ENCODE data around the gene STKLD1. TPM values are rescaled to one million over a fixed set of nuclear protein-coding genes. Genes with fewer than 3 reads are reported as not detected.
"Not testable (repeated sequence)": the region's sequence is repeated elsewhere in the genome, so short reads cannot be mapped to it uniquely, and the experiment has no call there.

STKLD1 gene
- 0.39 and 1.3 TPM in 2 replicates for total RNA-seq

- intact Hi-C loops (cut with micrococcal nuclease), result loop anchor here (1.0 to 10.0 kb wide), 9 partner anchors 20 to 971 kb away; partner anchors contain the start of genes BRD3, CACFD1, MED22 and REXO4
Observed at GRCh38 chr9:133375724-133376654, at the start of gene STKLD1, which contains the start of gene SURF4. Gene STKLD1 (plus strand): TSS chr9:133376366. CDS start chr9:133376474, 108 bp downstream. Gene SURF4 (minus strand): TSS chr9:133376060. CDS start chr9:133375969, 91 bp downstream.

- intact Hi-C loops (cut with micrococcal nuclease), result not testable (repeated sequence)
Observed at GRCh38 chr9:133327021-133327420, 49.1 kb upstream of the STKLD1 start.

GRCh38 chr9:133327834-133328484 is 48.2 kb upstream of the STKLD1 start:
- intact Hi-C loops (cut with micrococcal nuclease), result loop anchor here (2.0 kb wide), 1 partner anchor 141 kb away; no protein-coding TSS in a partner anchor

GRCh38 chr9:133329306-133330156 is 46.6 kb upstream of the STKLD1 start:
- intact Hi-C loops (cut with micrococcal nuclease), result loop anchor here (1.0 to 2.0 kb wide), 2 partner anchors 90 to 143 kb away; no protein-coding TSS in a partner anchor

GRCh38 chr9:133331221-133331620 is 44.9 kb upstream of the STKLD1 start:
- intact Hi-C loops (cut with micrococcal nuclease), result no loop called here

GRCh38 chr9:133331641-133332380 is 44.4 kb upstream of the STKLD1 start:
- intact Hi-C loops (cut with micrococcal nuclease), result no loop called here

- intact Hi-C loops (cut with micrococcal nuclease), result no loop called here
Observed at GRCh38 chr9:133332381-133332730, 43.8 kb upstream of the STKLD1 start.

- intact Hi-C loops (cut with micrococcal nuclease), result no loop called here
Observed at GRCh38 chr9:133333011-133333410, 43.2 kb upstream of the STKLD1 start.

GRCh38 chr9:133333566-133333965 is 42.6 kb upstream of the STKLD1 start:
- intact Hi-C loops (cut with micrococcal nuclease), result no loop called here

GRCh38 chr9:133334161-133334560 is 42.0 kb upstream of the STKLD1 start:
- intact Hi-C loops (cut with micrococcal nuclease), result no loop called here

- intact Hi-C loops (cut with micrococcal nuclease), result not testable (repeated sequence)
Observed at GRCh38 chr9:133334888-133335287, 41.3 kb upstream of the STKLD1 start.

GRCh38 chr9:133335924-133336811 is 40.0 kb upstream of the STKLD1 start, which contains the start of gene SURF6:
Gene SURF6 (minus strand): TSS chr9:133336188. CDS start chr9:133336132, 56 bp downstream.
- intact Hi-C loops (cut with micrococcal nuclease), result loop anchor here (1.0 kb wide), 7 partner anchors 12 to 150 kb away; partner anchors contain the start of genes CACFD1, MED22, REXO4 and RPL7A

GRCh38 chr9:133339641-133340040 is 36.5 kb upstream of the STKLD1 start:
- intact Hi-C loops (cut with micrococcal nuclease), result loop anchor here (10.0 kb wide), 1 partner anchor 145 kb away; no protein-coding TSS in a partner anchor

GRCh38 chr9:133340256-133340655 is 35.9 kb upstream of the STKLD1 start:
- intact Hi-C loops (cut with micrococcal nuclease), result loop anchor here (10.0 kb wide), 1 partner anchor 145 kb away; no protein-coding TSS in a partner anchor

GRCh38 chr9:133340916-133341315 is 35.2 kb upstream of the STKLD1 start:
- intact Hi-C loops (cut with micrococcal nuclease), result loop anchor here (10.0 kb wide), 1 partner anchor 144 kb away; no protein-coding TSS in a partner anchor

- intact Hi-C loops (cut with micrococcal nuclease), result loop anchor here (10.0 kb wide), 1 partner anchor 143 kb away; no protein-coding TSS in a partner anchor
Observed at GRCh38 chr9:133341369-133342068, 34.6 kb upstream of the STKLD1 start.

- intact Hi-C loops (cut with micrococcal nuclease), result loop anchor here (10.0 kb wide), 1 partner anchor 143 kb away; no protein-coding TSS in a partner anchor
Observed at GRCh38 chr9:133342069-133342406, 34.1 kb upstream of the STKLD1 start.

- intact Hi-C loops (cut with micrococcal nuclease), result loop anchor here (10.0 kb wide), 1 partner anchor 142 kb away; no protein-coding TSS in a partner anchor
Observed at GRCh38 chr9:133342570-133342969, 33.6 kb upstream of the STKLD1 start.

Data from T-helper 1 cell treated with Interleukin-12 subunit alpha and Interleukin-12 subunit beta and Interleukin-4 antibody, amounts not matched to agents 30 ng/mL and 1 ng/mL, for 36 hours (primary cell).